HL-60 (cell line): ENCODE data around the gene KRTAP20-4.

Experiments used
- DNase-seq, 2 experiments: peaks; one replicate each; pipeline ENCODE4 v3.0.0-alpha.2; 2010 to 2020; ENCODE audit warnings: low read depth in 1 of 2, low spot score in 1 of 2
- H3K27ac ChIP-seq: fragments of 250-450 bp; sonication (Bioruptor Pico); replicated peaks from 2 replicates; pipeline ENCODE4 v1.5.1; 2020; ENCODE audit warnings: mild to moderate bottlenecking, moderate library complexity
- H3K27me3 ChIP-seq: fragments of 250-450 bp; sonication (Bioruptor Pico); 2 replicates; pipeline ENCODE4 v1.5.1; 2021; ENCODE audit warnings: mild to moderate bottlenecking, moderate library complexity; ENCODE audit not compliant: insufficient read depth, poor library complexity, severe bottlenecking
- H3K4me3 ChIP-seq: replicated peaks from 2 replicates; pipeline ENCODE4 v1.5.1; 2011; ENCODE audit warnings: mild to moderate bottlenecking, control low read depth, low read length; ENCODE audit not compliant: insufficient read depth
- CTCF ChIP-seq: IDR thresholded peaks from one replicate; pipeline ENCODE4 v1.5.1; 2011; ENCODE audit warnings: low read length, control low read depth, inconsistent platforms; ENCODE audit not compliant: insufficient read depth
- GABPA ChIP-seq: IDR thresholded peaks from 2 replicates; pipeline ENCODE4 v1.6.1; 2012; ENCODE audit warnings: low read depth
- POLR2AphosphoS5 ChIP-seq: IDR thresholded peaks from 2 replicates; pipeline ENCODE4 v1.6.1; 2012; ENCODE audit warnings: low read depth
- REST ChIP-seq: IDR thresholded peaks from 2 replicates; pipeline ENCODE4 v1.6.1; 2012; ENCODE audit warnings: low read depth; ENCODE audit not compliant: insufficient replicate concordance
- SPI1 ChIP-seq: IDR thresholded peaks from 2 replicates; pipeline ENCODE4 v1.6.1; 2012; ENCODE audit warnings: low read depth, mild to moderate bottlenecking, borderline replicate concordance

Gene KRTAP20-4

GRCh38 chr21:30600787-30601186, 19.6 kb upstream of the KRTAP20-4 start, which contains the start of gene KRTAP22-1:
KRTAP22-1 (plus strand) TSS chr21:30601087.
- H3K4me3 ChIP-seq: no peak within 1 kb of the TSS
- H3K27ac ChIP-seq: no peak within 1 kb of the TSS
- TF ChIP-seq CTCF (no peak), REST (no peak), SPI1 (no peak), GABPA (no peak), POLR2AphosphoS5 (no peak)
- no peaks in the 10 kb centered on the region for H3K27me3 ChIP-seq
- no peak for DNase-seq

GRCh38 chr21:30605968-30606367, 14.5 kb upstream of the KRTAP20-4 start:
- H3K4me3 ChIP-seq: no peak overlapping the region
- H3K27ac ChIP-seq: no peak overlapping the region
- no peak for TF ChIP-seq SPI1
- no peak for TF ChIP-seq REST
- no peak for TF ChIP-seq CTCF
- TF ChIP-seq POLR2AphosphoS5: no peak
- no peak for TF ChIP-seq GABPA
- H3K27me3 ChIP-seq: no peaks in the 10 kb centered on the region
- no peak for DNase-seq

GRCh38 chr21:30612132-30612531, 8.3 kb upstream of the KRTAP20-4 start:
- TF ChIP-seq CTCF (no peak), REST (no peak), SPI1 (no peak), GABPA (no peak), POLR2AphosphoS5 (no peak)

More at GRCh38 chr21:30612132-30612531, 8.3 kb upstream of the KRTAP20-4 start:
- no peak overlapping the region for H3K27ac ChIP-seq
- no peaks in the 10 kb centered on the region for H3K27me3 ChIP-seq
- no peak overlapping the region for H3K4me3 ChIP-seq
- no peak for DNase-seq
